PC-3 (cell line): Measurements from ENCODE around the gene RAP1GAP.

ENCODE experiments used
- EZH2 ChIP-seq: fragments of 300-600 bp; sonication (generic); IDR thresholded peaks from one replicate; pipeline ENCODE4 v1.6.1; 2017; ENCODE audit warnings: antibody characterized with exemption, mild to moderate bottlenecking, low read length; ENCODE audit not compliant: unreplicated experiment
- TF ChIP-seq, protein P1 (sequence below): fragments of 300-600 bp; sonication (generic); conservative IDR thresholded peaks from 2 replicates; pipeline ENCODE4 v1.5.1; 2017; ENCODE audit warnings: antibody characterized with exemption, low read depth, mild to moderate bottlenecking, low read length

DNA sequence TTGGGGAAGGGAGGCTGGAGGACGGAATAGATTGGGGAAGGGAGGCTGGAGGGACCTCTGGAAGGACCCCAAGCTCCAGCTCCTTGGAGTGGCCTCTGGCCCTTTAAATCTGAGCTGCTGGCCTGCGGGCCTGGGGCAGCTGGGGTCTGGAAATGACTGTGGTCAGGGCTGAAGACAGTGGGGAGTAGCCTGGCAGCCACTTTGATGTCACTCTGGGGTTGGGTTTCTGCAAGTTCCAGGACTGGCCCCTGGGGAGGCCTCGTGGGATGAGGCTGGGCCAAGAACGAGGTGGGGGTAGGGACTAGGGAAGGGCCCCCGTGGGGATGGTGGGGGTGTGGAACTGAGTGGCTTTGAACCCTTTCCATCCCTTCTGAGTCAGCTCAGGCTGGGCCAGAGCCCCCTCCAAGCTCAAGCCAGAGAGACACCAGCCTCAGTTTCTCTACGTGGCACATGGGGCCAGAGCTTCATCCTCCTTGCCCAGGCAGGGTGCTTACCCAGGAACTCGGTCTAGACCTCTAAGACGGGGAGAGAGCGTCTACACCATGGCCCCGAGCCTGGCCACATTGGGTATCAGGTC, 100.3 kb downstream of the RAP1GAP start:
- TF ChIP-seq EZH2: no peak
- TF ChIP-seq, protein P1, sequence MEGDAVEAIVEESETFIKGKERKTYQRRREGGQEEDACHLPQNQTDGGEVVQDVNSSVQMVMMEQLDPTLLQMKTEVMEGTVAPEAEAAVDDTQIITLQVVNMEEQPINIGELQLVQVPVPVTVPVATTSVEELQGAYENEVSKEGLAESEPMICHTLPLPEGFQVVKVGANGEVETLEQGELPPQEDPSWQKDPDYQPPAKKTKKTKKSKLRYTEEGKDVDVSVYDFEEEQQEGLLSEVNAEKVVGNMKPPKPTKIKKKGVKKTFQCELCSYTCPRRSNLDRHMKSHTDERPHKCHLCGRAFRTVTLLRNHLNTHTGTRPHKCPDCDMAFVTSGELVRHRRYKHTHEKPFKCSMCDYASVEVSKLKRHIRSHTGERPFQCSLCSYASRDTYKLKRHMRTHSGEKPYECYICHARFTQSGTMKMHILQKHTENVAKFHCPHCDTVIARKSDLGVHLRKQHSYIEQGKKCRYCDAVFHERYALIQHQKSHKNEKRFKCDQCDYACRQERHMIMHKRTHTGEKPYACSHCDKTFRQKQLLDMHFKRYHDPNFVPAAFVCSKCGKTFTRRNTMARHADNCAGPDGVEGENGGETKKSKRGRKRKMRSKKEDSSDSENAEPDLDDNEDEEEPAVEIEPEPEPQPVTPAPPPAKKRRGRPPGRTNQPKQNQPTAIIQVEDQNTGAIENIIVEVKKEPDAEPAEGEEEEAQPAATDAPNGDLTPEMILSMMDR: no peak
